Stimulated activated CD4-positive, alpha-beta T cell treated with anti-CD3 and anti-CD28 coated beads, Interleukin-15, amount 100 ng/mL, for 1 hour (primary cell): ENCODE results near the gene FUCA1.
"Not testable (repeated sequence)": the region's sequence is repeated elsewhere in the genome, so short reads cannot be mapped to it uniquely, and the experiment has no call there.

Experiments used
- DNase-seq, 2 donors: peaks; one replicate each; pipeline ENCODE4 v3.0.0-alpha.2; 2020; ENCODE audit warnings: low read depth in 1 of 2, low spot score in 1 of 2

Gene FUCA1

GRCh38 chr1:23867895-23868556 lies at the start of gene FUCA1:
Gene FUCA1 (minus strand): TSS chr1:23868290. CDS start chr1:23868286, 4 bp downstream.
- DNase-seq = peak; percentile 88 to 93

DNA sequence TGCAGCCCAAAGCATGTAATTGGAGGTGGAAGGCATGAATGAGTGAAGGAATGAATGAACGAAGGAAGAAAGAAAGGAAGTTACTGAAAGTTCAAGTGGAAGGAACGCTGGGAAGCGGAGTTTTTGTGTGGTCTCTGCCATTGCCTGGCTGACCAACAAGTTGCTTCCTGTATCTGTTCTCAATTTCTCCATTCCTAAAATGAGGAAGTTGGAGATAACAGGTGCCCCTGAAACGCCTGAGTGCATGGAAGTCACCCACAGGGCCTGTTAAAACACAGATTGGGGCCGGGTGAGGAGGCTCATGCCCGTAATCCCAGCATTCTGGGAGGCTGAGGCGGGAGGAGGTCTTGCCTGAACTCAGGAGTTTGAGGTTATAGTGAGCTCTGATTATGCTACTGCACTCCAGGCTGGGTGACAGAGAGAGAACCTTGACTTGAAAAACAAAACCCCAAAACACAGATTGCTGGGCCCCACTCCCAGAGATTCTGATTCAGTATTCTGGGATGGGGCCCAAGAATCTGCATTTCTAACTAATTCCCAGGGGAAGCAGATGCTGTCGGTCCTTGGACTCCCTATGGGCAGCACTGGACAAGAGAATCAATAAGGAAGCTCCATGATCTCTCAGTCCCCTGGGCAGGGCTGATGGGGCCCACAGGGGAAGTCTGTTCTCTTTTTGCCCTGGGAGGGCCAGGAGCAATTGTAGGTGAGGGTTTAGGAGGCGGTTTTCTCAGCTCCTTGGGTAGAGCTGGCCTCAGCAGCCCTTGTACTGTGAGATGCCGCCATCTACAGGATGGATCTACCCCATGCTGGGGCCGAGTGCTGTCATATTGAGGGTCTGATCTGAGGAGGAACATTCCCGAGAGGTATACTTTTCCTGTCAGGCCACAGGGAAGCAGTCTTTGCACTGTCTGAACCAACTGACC lies 48.4 kb upstream of the FUCA1 start:
- peak; percentile 6 to 11 for DNase-seq

GRCh38 chr1:23915466-23915865 lies 47.4 kb upstream of the FUCA1 start:
- no peak for DNase-seq

GRCh38 chr1:23914921-23915320 lies 46.8 kb upstream of the FUCA1 start:
- DNase-seq = no peak

- DNase-seq = no peak
Observed at GRCh38 chr1:23913212-23913880, 45.3 kb upstream of the FUCA1 start, which contains the start of gene CNR2. Gene CNR2 (minus strand): TSS chr1:23913362. CDS start chr1:23875617, 37,745 bp downstream.

DNA sequence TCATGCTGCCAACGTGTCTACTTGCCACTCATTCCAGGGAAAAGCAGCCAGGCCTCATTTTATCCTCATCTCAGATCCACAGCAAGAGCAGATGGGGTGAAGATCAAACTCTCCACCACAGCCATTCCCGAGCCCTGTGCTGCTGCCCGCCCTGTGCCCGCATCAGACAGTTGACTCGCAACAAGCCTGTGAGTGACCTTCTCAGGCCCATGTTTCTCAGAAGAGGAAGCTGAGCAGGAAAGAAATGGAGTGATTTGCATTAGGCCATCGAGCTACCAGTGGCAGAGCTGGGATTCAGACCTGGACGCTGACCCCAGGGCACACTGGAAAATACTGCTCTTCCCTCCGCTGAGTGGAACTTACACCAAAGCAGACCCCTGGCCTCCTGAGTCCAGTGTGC lies 43.8 kb upstream of the FUCA1 start:
- DNase-seq = no peak

GRCh38 chr1:23910553-23911246 lies 42.6 kb upstream of the FUCA1 start:
- DNase-seq = no peak

- DNase-seq = no peak
Observed at GRCh38 chr1:23910144-23910543, 42.1 kb upstream of the FUCA1 start.

- DNase-seq = no peak
Observed at GRCh38 chr1:23909412-23909811, 41.3 kb upstream of the FUCA1 start.

- DNase-seq = no peak
Observed at GRCh38 chr1:23908453-23909341, 40.6 kb upstream of the FUCA1 start.

- no peak for DNase-seq
Observed at GRCh38 chr1:23906731-23907130, 38.6 kb upstream of the FUCA1 start.

DNA sequence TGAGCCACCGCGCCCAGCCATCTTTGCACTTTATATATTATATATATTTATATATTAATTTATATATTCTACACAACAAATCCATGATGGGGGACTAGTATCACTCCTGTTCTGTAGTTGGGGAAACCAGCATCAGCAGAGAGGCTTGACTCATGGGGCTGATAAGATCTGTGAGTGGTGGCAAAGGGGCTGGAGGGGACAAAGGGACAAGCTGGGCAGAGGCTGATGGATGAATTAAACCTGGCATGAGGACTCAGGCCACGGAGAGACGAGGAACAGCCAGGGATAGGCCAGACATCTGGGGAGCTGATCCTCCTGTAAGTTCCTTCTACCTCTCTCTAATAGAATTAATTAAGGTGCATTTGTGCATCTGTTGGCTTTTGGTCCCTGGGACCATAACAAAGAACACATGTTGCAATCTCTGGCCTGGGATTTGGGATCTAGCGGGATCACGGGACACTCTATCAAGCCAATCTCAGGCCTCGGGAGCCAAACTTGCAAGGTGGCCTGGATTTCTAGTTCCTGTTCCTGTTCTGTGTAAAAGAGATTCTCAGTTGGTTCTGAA lies 37.5 kb upstream of the FUCA1 start:
- DNase-seq = no peak

DNA sequence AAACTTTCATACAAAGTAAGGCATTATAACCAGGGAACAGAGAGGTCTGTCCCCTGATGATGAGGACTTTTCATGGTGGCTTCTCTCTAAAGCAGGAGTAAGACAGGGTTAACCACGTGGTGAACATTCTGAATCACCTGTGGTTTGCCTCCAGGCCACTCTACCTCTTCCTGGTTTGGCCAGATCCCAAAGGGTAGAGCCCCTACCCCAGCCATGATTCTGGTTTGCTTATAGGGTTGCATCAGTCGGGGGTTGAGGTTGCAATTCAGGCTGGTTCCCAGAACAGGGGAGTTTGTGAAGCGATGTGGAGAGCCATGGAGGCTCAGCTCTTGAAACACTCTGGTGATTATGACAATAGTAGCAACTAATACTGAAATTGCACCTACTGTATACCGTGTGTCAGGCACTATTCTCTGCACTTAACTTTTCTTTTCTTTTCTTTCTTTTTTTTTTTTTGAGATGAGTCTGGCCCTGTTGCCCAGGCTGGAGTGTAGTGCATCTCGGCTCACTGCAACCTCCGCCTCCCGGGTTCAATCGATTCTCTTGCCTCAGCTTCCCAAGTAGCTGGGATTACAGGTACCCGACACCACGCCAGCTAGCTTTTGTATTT lies 36.8 kb upstream of the FUCA1 start:
- DNase-seq = no peak

GRCh38 chr1:23903754-23904153 lies 35.7 kb upstream of the FUCA1 start:
- DNase-seq = no peak

DNA sequence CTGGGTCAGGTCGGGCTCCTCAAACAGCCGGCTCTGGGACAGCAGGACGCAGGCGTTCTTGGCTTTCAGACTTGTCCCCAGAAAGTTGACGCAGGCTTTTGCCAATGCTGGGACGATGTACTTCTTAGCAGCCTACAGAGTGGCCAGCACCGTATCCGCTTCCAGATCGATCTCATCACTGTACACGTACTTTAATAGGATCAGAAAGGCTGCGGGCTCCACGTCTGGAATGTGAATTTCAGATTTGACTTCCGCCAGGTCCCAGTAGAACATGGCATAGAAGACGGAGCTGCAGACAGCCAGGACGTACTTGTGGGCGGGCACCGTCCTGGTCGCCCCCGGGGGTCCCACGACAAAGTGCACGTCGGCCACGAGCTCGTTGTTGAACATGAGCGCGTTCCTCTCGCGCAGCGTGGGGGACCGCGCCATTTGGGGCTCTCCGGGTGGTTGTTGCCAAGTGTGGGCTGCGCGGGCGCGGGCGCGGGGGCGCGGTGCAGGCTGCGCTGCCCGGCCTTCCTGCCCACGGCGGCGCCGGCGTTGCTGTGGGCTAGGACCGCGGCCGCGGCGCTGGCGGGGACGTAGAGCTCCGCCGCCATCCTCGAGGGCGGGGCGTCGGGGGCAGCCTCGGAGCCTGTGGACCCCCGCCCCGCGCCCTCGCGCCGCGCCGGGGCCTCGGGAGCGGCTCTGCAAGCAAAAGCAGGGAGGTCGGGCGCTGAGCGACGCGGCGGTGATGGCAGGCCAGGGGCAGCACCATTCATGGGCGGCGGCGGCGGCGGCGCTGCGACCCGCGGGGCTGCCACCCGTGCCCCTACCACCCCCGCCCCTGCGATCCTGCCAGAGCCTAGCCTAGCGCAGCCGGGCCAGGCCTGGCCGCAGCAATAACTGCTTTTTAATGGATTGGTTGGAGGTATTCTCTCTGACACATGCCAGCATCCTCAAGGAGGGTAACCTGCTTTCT lies 34.5 kb upstream of the FUCA1 start:
- no peak for DNase-seq

DNA sequence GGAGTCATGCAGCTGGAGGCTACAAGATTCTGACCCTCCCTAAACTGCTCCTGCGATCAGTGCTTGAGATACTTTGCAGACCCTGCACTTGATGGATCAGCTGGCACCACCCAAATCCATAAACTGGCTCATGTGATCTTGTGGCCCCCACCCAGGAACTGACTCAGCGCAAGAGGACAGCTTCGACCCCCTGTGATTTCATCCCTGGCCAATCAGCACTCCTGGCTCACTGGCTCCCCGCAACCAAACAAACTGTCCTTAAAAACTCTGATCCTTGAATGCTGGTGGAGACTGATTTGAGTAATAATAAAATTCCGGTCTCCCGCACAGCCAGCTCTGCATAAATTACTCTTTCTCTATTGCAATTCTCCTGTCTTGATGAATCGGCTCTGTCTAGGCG lies 31.9 kb upstream of the FUCA1 start:
- DNase-seq = not testable (repeated sequence)

GRCh38 chr1:23899070-23899469 lies 31.0 kb upstream of the FUCA1 start:
- no peak for DNase-seq

- no peak for DNase-seq
Observed at GRCh38 chr1:23897083-23897482, 29.0 kb upstream of the FUCA1 start.
